IPS-18c (cell line): ENCODE data around the gene GLRA1.
"Not testable (repeated sequence)": the region's sequence is repeated elsewhere in the genome, so short reads cannot be mapped to it uniquely, and the experiment has no call there.

ENCODE experiments used
- H3K4me3 ChIP-seq: 2 replicates; pipeline ENCODE4 v1.7.0; 2013; ENCODE audit warnings: low read depth, mild to moderate bottlenecking, low read length, moderate library complexity; ENCODE audit not compliant: insufficient read depth
- H3K9me3 ChIP-seq: one replicate; pipeline ENCODE4 v1.6.1; 2013; ENCODE audit warnings: mild to moderate bottlenecking, low read length, moderate library complexity; ENCODE audit not compliant: control insufficient read depth, insufficient read depth

Gene GLRA1

DNA sequence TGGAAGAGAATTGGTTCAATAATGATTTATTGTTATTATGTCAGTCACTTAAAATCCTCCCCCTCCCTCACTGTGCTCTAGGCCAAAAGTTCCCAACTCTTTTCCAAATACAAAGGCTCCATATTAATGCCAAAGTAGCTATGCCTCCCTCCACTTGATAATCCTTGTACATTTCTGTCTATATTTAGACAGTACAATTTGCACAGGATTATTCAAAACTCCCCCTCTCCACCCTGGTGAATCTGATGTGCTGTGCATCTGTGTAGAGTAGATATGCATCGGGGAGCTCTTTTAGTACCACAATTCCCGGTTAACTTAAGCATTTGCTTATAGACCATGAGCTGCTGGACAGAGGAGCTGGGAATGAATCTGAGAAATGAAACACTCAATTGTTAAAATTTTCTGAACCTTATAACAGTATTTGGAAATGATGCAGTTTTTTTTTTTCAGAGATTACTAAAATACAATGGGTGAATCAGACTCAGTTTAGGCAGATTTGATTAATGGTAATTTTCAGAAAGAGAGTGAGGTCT is 27.6 kb downstream of the GLRA1 start:
- no peaks in the 10 kb centered on the region for H3K9me3 ChIP-seq
- no peak overlapping the region for H3K4me3 ChIP-seq

DNA sequence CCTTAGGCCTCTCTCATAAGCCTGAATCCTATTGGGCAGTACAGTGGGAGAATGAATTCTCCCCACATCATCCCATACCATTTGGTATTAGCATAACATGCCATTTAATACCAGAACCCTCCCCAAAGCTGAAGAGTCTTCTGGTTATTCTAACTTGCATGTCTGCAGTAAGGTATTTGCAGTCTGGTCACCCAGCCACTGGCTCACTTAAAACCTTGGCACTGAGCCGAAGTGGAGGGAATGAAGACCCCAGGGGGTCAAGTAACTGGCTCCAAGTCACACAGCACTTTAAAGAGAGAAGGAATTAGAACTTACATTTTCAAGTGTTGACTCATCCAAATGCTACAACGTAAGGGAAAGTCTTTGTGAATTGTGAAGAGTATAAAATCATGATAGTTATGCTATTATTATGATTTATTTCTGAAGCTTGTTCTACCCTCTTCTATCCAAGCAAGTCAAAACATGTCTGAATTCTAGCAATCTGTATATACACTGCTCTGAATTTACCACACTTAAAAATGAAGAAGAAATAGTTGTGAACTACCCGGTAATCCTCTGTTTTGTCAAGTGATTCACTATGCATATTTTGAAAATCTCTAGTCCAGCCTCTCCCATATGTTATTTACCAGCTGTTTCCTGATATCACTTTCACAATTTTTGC is 28.5 kb downstream of the GLRA1 start:
- no peaks in the 10 kb centered on the region for H3K9me3 ChIP-seq

DNA sequence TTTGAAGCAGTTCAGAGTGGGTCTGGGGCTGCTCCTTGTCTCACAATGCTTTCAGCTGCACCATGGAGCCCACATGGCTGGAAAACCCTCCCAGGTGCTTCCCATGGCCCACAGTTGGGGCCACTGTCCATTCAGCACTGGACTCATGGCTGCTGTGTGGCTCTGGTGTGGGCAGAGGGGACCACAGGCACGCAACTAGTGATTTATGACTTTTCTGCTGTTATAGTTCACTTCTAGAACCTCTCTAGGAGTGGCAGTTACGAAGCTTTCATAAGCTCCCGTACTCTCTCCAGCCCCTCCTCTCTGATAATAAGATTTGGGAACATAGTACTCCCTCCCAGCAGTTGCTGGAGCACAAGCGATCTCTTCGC is 29.0 kb downstream of the GLRA1 start:
- no peaks in the 10 kb centered on the region for H3K9me3 ChIP-seq
- no peak overlapping the region for H3K4me3 ChIP-seq

More for the DNA sequence above, 28.5 kb downstream of the GLRA1 start:
- H3K4me3 ChIP-seq: no peak overlapping the region

DNA sequence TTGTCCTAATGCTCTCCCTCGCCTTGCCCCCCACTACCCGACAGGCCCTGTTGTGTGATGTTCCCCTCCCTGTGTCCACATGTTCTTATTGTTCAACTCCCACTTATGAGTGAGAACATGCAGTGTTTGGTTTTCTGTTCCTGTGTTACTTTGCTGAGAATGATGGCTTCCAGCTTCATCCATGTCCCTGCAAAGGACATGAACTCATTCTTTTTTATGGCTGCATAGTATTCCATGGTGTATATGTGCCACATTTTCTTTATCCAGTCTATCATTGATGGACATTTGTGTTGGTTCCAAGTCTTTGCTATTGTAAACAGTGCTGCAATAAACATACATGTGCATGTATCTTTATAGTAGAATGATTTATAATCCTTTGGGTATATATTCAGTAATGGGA is 31.2 kb downstream of the GLRA1 start:
- H3K9me3 ChIP-seq, H3K4me3 ChIP-seq: not testable (repeated sequence)

DNA sequence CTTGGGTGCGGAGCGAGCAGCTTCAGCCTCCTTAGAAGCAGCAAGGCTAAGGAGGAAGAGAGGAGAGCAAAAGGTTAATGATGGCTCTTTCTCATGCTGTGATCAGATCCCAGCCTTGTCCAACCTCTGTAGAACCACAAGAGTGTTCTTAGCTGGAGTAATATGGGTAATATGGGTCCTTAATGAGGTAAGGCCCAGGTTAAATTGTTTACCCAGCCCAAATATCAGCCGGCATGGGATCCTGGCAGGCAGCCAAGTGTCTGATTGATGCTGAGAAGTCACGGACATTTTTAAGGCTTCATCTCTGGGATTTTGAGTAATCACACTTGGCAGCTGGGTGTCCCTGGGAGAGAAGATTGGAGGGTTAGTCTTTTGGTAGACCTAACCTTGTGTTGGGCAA is 32.3 kb downstream of the GLRA1 start:
- no peak overlapping the region for H3K4me3 ChIP-seq
- H3K9me3 ChIP-seq: no peaks in the 10 kb centered on the region

DNA sequence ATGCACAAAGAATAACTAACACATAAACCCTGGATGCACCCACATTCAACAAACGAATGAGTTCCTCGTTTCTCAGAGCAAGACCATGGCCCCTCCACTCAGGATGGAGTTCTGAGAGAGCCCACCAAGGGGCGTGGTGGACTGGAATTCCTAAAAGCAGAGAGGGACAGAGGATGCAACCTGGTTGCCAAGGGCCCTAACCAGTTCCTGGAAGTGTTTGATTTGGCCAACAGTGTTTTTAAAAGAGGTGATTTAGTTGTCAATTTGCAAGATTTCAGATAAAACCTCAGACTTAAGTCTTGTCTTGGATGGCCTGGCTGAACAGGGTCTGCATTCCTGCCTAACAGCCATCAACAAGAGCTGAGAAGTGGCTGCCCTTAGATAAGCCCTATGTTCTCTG is 34.4 kb downstream of the GLRA1 start:
- Histone ChIP-seq H3K9me3 (no peaks in the 10 kb centered on the region), H3K4me3 (no peak overlapping the region)

DNA sequence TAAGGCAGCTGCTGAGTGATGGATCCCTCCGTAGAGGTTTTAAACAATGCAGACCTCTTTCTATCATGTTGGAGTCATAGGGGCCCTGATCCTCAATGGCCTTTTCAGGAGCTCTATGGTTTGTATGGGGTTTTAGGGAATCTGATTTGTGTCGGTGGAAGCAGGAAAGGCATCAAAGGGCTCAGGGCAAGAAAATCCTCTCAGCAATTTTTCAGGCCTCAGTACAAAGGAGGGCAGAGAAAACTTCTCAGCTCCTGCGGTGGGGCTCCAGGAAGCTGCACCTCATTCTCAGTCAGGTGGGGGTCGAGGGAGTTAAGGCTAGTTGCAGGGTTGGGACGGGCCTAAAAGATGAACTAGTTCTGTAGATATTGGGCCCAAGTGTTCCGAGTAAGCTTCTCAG is 35.0 kb downstream of the GLRA1 start:
- H3K4me3 ChIP-seq: no peak overlapping the region

DNA sequence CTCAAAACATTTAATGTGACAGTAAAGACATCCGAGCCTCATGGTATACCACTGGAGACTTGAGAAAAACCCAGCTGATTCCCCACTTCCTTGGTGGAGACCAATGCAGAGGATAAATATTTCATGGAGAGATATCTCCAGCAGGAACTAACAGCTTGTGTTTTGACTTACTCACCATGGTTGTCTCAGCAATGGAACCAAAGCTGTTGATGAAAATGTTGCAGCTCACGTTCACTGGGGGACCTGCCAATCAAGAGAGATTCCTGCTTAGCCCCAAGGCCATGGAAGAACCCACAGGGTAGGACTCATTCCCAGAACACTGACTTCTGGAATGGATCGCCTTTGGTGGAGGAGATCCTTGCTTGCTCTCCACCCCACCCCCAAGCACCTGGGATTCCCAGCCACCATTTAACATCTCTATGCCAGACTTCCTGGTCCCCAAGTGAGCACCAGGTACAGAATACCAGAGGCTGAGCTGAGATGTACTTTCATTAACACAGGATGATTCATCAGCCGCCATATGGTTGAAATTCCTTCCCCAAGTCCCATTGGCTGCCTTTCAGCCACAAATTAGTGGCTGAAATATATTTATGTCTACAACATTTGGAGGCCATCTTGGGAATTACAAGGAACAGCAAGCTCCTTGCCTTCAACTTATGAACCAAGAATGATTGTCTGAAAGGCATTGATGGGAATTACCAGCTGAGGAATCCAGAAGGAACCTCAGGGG is 37.9 kb downstream of the GLRA1 start:
- H3K9me3 ChIP-seq: no peaks in the 10 kb centered on the region

More for the DNA sequence above, 35.0 kb downstream of the GLRA1 start:
- no peaks in the 10 kb centered on the region for H3K9me3 ChIP-seq

DNA sequence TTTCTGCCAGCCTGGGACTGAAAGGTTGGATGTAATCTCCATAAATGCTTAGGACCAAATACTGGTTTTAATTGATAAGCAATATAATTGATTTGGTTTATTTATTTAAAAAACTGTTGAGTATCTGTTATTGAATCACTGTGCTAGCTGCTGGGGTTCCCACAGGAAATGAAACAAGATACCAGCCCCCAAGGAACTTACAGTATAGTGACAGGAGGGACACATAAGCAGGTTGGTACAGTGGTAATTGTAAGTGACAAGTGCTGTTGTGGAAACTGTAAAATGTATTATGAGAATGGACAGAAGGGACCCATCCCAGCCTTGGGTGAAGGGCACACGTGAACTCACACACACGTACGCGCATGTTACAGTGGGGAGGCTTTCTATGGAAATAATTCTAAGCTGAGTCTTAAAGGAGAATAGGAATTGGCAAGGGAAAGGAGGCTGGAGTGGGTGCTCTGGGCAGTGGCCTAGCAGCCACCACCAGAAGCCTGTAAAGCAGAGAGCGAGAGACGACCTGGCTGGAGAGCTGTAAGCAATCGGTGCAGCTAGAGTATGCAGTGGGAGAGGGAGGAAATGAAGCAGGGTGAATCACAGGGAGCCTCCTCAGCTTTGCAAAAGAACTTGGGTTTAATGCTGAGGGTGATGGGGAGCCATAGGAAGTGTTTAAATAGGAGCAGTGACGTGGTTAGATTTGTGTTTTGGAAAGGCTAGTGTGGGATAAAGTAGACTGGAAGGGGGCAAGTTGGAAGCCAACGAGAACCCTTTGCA is 39.3 kb downstream of the GLRA1 start:
- H3K4me3 ChIP-seq: no peak overlapping the region
- H3K9me3 ChIP-seq: no peaks in the 10 kb centered on the region

More for the DNA sequence above, 37.9 kb downstream of the GLRA1 start:
- no peak overlapping the region; the same call in 1 of the 2 replicates for H3K4me3 ChIP-seq

DNA sequence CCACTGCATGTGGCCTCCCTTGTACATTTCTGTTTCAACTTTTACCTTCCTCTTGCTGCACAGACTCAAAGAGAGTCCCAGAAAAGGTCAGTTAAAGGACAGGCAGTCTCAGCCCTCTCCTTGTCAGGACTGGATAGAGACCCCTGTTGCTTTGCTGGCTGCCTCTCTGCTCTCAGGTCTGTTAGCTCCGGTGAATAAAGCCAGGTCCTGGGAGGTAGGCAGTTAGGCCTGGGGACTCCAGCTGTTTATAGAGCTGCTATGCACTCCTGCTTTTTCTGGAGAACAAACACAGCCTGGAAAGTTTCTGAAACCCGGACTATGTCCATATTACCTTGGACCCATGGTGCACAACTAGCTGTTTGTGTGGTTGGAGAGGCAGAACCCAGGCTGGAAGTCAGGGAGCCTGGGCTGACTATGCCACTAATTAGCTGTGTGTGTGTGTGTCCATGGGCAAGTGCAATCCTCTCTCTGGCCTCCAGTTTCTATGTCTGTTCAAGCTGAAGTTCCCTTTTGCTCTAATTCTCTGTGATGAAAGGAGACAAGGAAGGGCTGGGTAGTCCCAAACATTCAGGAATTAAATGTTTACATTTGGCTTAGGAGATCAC is 42.9 kb downstream of the GLRA1 start:
- Histone ChIP-seq H3K9me3 (no peaks in the 10 kb centered on the region), H3K4me3 (no peak overlapping the region)

DNA sequence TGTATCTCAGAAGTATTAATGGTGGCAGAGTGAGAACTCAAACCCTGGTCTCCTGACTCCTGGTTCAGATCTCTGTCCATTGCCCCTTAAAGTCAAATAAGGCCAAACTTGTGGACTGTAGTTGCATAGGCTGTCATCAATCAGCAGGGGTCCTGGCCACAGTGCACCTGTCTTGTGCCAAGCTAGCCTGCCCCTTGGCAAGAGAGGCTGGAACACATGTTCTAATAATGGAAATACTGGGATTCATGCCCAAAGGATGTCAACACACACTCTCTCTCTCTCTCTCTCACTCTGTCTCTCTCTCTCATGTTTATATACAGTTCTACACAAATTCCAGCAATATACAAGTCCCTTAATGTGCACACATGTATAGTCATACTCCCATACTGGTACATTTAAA is 44.3 kb downstream of the GLRA1 start:
- Histone ChIP-seq H3K9me3 (no peaks in the 10 kb centered on the region), H3K4me3 (no peak overlapping the region)

DNA sequence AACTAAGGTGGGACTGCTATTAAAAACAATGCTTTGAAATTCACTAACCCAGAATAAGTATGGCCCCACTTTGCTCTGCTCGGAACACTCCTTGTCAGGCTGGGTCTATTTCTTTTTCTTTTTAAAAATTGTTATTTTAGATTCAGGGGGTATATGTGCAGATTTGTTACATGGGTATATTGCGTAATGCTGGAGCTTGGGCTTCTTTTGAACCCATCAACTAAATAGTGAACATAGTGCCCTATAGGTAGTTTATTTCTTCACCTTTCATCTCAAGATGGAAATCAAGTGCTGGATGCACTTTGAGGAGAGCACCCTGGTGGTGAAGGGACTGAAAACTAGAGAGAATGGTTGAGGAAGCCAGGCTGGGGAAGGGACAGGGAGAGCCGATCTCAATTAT is 51.0 kb downstream of the GLRA1 start:
- no peaks in the 10 kb centered on the region for H3K9me3 ChIP-seq
- no peak overlapping the region for H3K4me3 ChIP-seq

DNA sequence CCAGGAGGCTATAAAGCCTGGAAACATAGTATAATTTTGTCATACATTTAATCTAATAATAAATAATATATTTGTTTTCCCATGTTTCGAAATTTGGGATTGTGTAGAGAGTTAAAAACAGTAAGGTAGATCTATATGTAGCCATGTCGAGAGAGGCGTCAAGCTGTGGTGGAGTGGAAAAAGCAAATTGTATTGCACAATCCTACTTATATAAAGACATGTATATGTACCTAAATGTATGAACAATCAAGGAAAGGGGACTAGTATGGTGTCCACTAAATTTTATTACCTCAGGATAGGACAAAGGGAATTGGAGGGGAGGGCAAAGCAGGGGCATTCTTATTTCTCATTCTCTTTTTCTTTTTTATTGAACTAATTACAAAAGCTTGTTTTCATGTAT is 52.0 kb downstream of the GLRA1 start:
- H3K9me3 ChIP-seq: no peaks in the 10 kb centered on the region

DNA sequence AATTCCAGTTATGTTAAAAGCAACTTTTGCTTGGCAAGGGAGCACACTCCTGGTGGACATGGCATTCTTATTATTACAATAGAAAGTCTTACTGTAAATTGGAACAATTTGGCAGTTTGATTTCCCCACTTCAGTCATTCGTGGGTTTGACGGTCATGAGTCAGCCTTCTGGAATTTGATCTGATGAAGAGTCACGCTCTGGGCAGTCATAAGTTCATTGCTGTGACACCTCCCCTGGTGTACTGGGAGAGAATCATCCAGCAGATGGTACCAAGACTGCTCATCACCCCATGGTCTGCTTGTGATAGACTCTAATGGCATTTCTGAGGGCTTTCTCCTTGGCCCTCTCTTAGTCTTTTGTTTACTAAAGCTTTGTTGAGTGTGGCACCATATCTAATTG is 53.8 kb downstream of the GLRA1 start:
- Histone ChIP-seq H3K4me3 (no peak overlapping the region), H3K9me3 (no peaks in the 10 kb centered on the region)

More for the DNA sequence above, 52.0 kb downstream of the GLRA1 start:
- H3K4me3 ChIP-seq: no peak overlapping the region

DNA sequence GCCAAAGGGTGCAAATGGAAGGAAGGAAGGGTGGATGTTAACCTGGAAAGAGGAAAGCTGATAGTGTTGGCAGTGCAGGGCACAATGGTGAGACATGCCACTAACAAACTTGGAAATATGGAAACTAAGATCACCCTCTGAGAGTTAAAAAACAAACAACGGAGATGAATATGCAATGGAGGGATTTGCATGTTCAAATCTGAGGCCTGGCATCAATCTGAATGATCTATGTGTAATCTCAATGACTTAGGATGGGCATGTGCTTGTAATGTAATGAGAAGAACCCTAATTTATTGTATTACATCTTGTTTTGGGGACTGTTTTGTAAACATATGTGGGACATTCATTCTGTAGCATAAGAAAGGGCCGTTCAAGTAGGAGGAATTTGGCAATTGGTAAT is 54.4 kb downstream of the GLRA1 start:
- Histone ChIP-seq H3K4me3 (no peak overlapping the region), H3K9me3 (no peaks in the 10 kb centered on the region)

DNA sequence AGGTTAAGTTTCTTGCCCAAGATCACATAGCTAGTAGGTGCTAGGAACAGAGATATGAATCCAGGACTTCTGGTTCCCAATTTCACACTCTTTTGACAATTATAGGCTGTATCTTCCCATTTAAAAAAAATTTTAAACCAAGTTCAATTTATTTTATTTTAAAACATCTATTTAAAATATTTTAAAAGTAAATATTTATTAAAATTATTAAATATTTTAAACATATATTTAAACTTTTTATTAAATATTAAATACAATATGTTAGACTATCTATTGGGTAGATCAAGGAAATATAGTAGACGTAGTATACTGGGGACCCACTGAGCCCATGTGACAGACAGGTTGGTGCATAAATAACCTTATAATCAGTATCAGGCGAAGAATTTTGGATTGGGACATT is 54.8 kb downstream of the GLRA1 start:
- Histone ChIP-seq H3K4me3 (no peak overlapping the region), H3K9me3 (no peaks in the 10 kb centered on the region)

DNA sequence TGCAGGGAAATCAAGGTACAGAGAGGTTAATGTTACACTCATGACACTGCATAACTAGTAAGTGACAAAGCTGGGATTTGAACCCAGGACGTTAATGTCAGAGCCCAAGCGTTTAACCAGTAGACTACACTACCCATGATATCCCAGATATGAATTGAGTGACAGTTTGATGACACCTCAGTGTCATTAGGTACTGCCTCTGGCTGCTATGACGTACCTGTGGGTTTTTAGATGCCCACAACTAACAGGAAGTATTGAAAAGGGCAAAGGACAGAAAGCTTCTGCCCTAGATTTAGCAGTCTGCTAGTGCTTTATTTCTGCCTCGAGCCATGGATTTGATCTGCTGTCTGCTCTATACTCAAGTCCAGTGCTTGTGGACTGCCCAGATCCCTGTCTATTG is 56.2 kb downstream of the GLRA1 start:
- no peaks in the 10 kb centered on the region for H3K9me3 ChIP-seq
- H3K4me3 ChIP-seq: no peak overlapping the region
